Stomach (tissue), 9 donors: Measurements from ENCODE around the gene SH3BP5. TPM values are rescaled to one million over a fixed set of nuclear protein-coding genes. Genes with fewer than 3 reads are reported as not detected.

Source experiments
- DNase-seq, 2 donors: peaks; one replicate each; pipeline versions ENCODE4 v3.0.0 to v3.0.0-alpha.2; 2013 to 2019
- H3K27ac ChIP-seq, 5 donors: fragments of 200-600 bp in 4 of 5; sonication (generic) in 4 of 5; one replicate each; pipeline ENCODE4 v1.5.1; 2013 to 2019; ENCODE audit warnings: mild to moderate bottlenecking in 1 of 5, moderate library complexity in 1 of 5
- H3K27me3 ChIP-seq, 3 donors: fragments of 200-600 bp; sonication (generic); one replicate each; pipeline ENCODE4 v1.5.1; 2017 to 2019; ENCODE audit warnings: mixed run types in 1 of 3
- H3K36me3 ChIP-seq, 4 donors: fragments of 200-600 bp; sonication (generic); 1 replicate in 3 of 4; 2 replicates in 1 of 4; pipeline ENCODE4 v1.5.1; 2016 to 2019
- H3K4me1 ChIP-seq, 4 donors: fragments of 200-600 bp; sonication (generic); one replicate each; pipeline ENCODE4 v1.5.1; 2016 to 2019
- H3K4me3 ChIP-seq, 4 donors: fragments of 200-600 bp; sonication (generic) in 3 of 4; one replicate each; pipeline ENCODE4 v1.5.1; 2016 to 2019; ENCODE audit warnings: mild to moderate bottlenecking in 1 of 4
- H3K9me3 ChIP-seq, 4 donors: fragments of 200-600 bp; sonication (generic); one replicate each; pipeline ENCODE4 v1.5.1; 2016 to 2019
- CTCF ChIP-seq, 7 experiments: fragments of 450-650 bp in 4 of 7; fragments of 200-600 bp in 3 of 7; sonication (generic) in 3 of 7; IDR thresholded peaks; one replicate each; pipeline ENCODE4 v1.5.1; 2016 to 2019; ENCODE audit warnings: antibody characterized with exemption in 7 of 7, control low read depth in 2 of 7, mild to moderate bottlenecking in 1 of 7
- EP300 ChIP-seq: sonication (generic); formaldehyde crosslinking; IDR thresholded peaks from one replicate; pipeline ENCODE4 v1.6.1; 2017; ENCODE audit warnings: antibody characterized with exemption
- POLR2A ChIP-seq, 4 donors: fragments of 450-650 bp; IDR thresholded peaks; one replicate each; pipeline ENCODE4 v1.6.1; 2016; ENCODE audit warnings: antibody characterized with exemption in 4 of 4, control low read depth in 2 of 4, mild to moderate bottlenecking in 1 of 4, moderate library complexity in 1 of 4
- POLR2AphosphoS5 ChIP-seq, 3 donors: sonication (generic); formaldehyde crosslinking; IDR thresholded peaks; one replicate each; pipeline ENCODE4 v1.6.1; 2016; ENCODE audit warnings: antibody characterized with exemption in 3 of 3
- WGBS, 5 donors: extraction: QIAGEN DNeasy Blood & Tissue Kit in 3 of 5; methylation state at CpG; one replicate each; pipeline versions ENCODE4 v1.1.5 to v1.1.7; 2013 to 2018; 5-methylcytosine and 5-hydroxymethylcytosine counted together
- intact Hi-C: fragments of 100-400 bp; cut with DNase I; formaldehyde crosslinking; loops from one replicate; pipeline ENCODE4 v1.15.1; 2023; ENCODE audit warnings: low total_unique reads
- polyA plus RNA-seq, 3 donors: library from polyadenylated mRNA; stranded (reverse); fragments of 200-250 nt; gene quantifications; one replicate each; pipeline ENCODE4 v1.2.3, GENCODE V29; 2013
- total RNA-seq, 5 donors: library from RNA; depleted of rRNA; stranded (reverse); fragments of >200 nt; gene quantifications; one replicate each; pipeline versions ENCODE4 v1.1.0 to v1.2.3, GENCODE V29; 2014 to 2016
- donor health status: healthy with polysubstance abuse.
- donor health status: Bipolar disorder and iron deficiency.
- donor health status: healthy.

SH3BP5 gene
- total and polyA plus RNA-seq, 8 donors = 1.8 to 43.7 (median 18.9) TPM

GRCh38 chr3:15266510-15267376 is 65.6 kb downstream of the SH3BP5 start:
- intact Hi-C loops = loop anchor here (5.0 kb wide), 2 partner anchors 66 to 111 kb away; partner anchors contain the start of gene SH3BP5
- H3K9me3 ChIP-seq = no peaks in the 10 kb centered on the region
- peaks cover 4 to 42% (median 13%) of the 10 kb centered on the region in 4 donors for H3K4me1 ChIP-seq
- TF ChIP-seq CTCF (IDR thresholded peaks at IDR 0.05) (no peak), POLR2AphosphoS5 (IDR thresholded peaks at IDR 0.05) (no peak), EP300 (no peak), POLR2A (IDR thresholded peaks at IDR 0.05) (no peak)
- H3K27ac ChIP-seq = no peak overlapping the region
- H3K27me3 ChIP-seq = no peaks in the 10 kb centered on the region
- WGBS, 5 donors = 76 to 89% (median 81%) methylated on average over 11 to 13 of the region's 13 CpGs
- H3K36me3 ChIP-seq = peaks cover 0 to 4% (median 0%) of the 10 kb centered on the region in 4 donors
- H3K4me3 ChIP-seq = no peak overlapping the region
- DNase-seq = no peak

- Histone ChIP-seq H3K9me3 (no peaks in the 10 kb centered on the region), H3K4me3 (no peak overlapping the region), H3K27ac (no peak overlapping the region), H3K4me1 (peaks cover 4 to 34% (median 13%) of the 10 kb centered on the region in 4 donors), H3K36me3 (peaks cover 0 to 12% (median under 1%) of the 10 kb centered on the region in 4 donors), H3K27me3 (no peaks in the 10 kb centered on the region)
- intact Hi-C loops = loop anchor here (5.0 kb wide), 2 partner anchors 66 to 111 kb away; partner anchors contain the start of gene SH3BP5
- TF ChIP-seq EP300 = no peak
- no peak for TF ChIP-seq POLR2A (IDR thresholded peaks at IDR 0.05)
- no peak for TF ChIP-seq CTCF (IDR thresholded peaks at IDR 0.05)
- no peak for TF ChIP-seq POLR2AphosphoS5 (IDR thresholded peaks at IDR 0.05)
- WGBS, 5 donors = 83 to 90% (median 85%) methylated on average over 19 of the region's 19 CpGs
- DNase-seq = no peak
Observed at GRCh38 chr3:15265655-15266509, 66.5 kb downstream of the SH3BP5 start.

- TF ChIP-seq EP300 (no peak), POLR2AphosphoS5 (IDR thresholded peaks at IDR 0.05) (no peak), POLR2A (IDR thresholded peaks at IDR 0.05) (no peak), CTCF (IDR thresholded peaks at IDR 0.05) (no peak)
- H3K9me3 ChIP-seq = no peaks in the 10 kb centered on the region
- peak overlapping the region in 1 of 5 donors; percentile 15 for H3K27ac ChIP-seq
- WGBS, 5 donors = 64 to 84% (median 76%) methylated on average over 2 of the region's 2 CpGs
- H3K27me3 ChIP-seq = no peaks in the 10 kb centered on the region
- DNase-seq = no peak
- H3K4me1 ChIP-seq = peaks cover 4 to 21% (median 13%) of the 10 kb centered on the region in 4 donors
- no peak overlapping the region for H3K4me3 ChIP-seq
- H3K36me3 ChIP-seq = peaks cover 6 to 24% (median 13%) of the 10 kb centered on the region in 4 donors
- intact Hi-C loops = no loop called here
Observed at GRCh38 chr3:15264486-15264885, 67.9 kb downstream of the SH3BP5 start.

GRCh38 chr3:15263926-15264325 is 68.5 kb downstream of the SH3BP5 start:
- Histone ChIP-seq H3K27me3 (no peaks in the 10 kb centered on the region), H3K36me3 (peaks cover 6 to 29% (median 18%) of the 10 kb centered on the region in 4 donors), H3K4me1 (peaks cover 4 to 20% (median 10%) of the 10 kb centered on the region in 4 donors), H3K9me3 (no peaks in the 10 kb centered on the region), H3K4me3 (no peak overlapping the region), H3K27ac (peak overlapping the region in 1 of 5 donors; percentile 15)
- TF ChIP-seq POLR2A (IDR thresholded peaks at IDR 0.05) (no peak), EP300 (no peak), CTCF (IDR thresholded peaks at IDR 0.05) (no peak)
- intact Hi-C loops = no loop called here
- no peak for DNase-seq
- WGBS, 5 donors = 45 to 53% (median 52%) methylated on average over 2 of the region's 2 CpGs
